Left ventricle myocardium superior (tissue), 1 donor: ENCODE results near the gene ITGB5. TPM values are rescaled to one million over a fixed set of nuclear protein-coding genes. Genes with fewer than 3 reads are reported as not detected.

Source experiments
- ATAC-seq: fragments of 200-7000 bp; cut with Tn5 transposase; one replicate; pipeline ENCODE4 v1.9.1; 2020; ENCODE audit warnings: mild to moderate bottlenecking, moderate library complexity
- DNase-seq: peaks from one replicate; pipeline ENCODE4 v3.0.0-alpha.2; 2020
- intact Hi-C: fragments of 100-400 bp; cut with micrococcal nuclease; formaldehyde crosslinking; loops from one replicate; pipeline ENCODE4 v1.11.0; 2022
- long read RNA-seq: library from polyadenylated mRNA; unstranded; transcript quantifications from one replicate; pipeline ENCODE4 v2.0.0, GENCODE V29; 2021
- total RNA-seq: library from RNA; stranded (reverse); fragmentation: NEBNext Ultra II Directional; extraction: Animal tissue kit (Norgen Biotek cat#: 25700); gene quantifications from one replicate; pipeline ENCODE4 v1.2.1, GENCODE V29; 2021
- donor health status: DM: no; HTN: yes; CAD: no; lungs with severe emphysema.

ITGB5 gene, protein sequence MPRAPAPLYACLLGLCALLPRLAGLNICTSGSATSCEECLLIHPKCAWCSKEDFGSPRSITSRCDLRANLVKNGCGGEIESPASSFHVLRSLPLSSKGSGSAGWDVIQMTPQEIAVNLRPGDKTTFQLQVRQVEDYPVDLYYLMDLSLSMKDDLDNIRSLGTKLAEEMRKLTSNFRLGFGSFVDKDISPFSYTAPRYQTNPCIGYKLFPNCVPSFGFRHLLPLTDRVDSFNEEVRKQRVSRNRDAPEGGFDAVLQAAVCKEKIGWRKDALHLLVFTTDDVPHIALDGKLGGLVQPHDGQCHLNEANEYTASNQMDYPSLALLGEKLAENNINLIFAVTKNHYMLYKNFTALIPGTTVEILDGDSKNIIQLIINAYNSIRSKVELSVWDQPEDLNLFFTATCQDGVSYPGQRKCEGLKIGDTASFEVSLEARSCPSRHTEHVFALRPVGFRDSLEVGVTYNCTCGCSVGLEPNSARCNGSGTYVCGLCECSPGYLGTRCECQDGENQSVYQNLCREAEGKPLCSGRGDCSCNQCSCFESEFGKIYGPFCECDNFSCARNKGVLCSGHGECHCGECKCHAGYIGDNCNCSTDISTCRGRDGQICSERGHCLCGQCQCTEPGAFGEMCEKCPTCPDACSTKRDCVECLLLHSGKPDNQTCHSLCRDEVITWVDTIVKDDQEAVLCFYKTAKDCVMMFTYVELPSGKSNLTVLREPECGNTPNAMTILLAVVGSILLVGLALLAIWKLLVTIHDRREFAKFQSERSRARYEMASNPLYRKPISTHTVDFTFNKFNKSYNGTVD
- 109 TPM for total RNA-seq
- long read RNA-seq, full-length matches to known transcripts = 247 of 329 reads
- long read RNA-seq, partial matches to known transcripts = 42 of 329 reads
- long read RNA-seq, other reads (novel, unspliced or antisense) = 40 of 329 reads

DNA sequence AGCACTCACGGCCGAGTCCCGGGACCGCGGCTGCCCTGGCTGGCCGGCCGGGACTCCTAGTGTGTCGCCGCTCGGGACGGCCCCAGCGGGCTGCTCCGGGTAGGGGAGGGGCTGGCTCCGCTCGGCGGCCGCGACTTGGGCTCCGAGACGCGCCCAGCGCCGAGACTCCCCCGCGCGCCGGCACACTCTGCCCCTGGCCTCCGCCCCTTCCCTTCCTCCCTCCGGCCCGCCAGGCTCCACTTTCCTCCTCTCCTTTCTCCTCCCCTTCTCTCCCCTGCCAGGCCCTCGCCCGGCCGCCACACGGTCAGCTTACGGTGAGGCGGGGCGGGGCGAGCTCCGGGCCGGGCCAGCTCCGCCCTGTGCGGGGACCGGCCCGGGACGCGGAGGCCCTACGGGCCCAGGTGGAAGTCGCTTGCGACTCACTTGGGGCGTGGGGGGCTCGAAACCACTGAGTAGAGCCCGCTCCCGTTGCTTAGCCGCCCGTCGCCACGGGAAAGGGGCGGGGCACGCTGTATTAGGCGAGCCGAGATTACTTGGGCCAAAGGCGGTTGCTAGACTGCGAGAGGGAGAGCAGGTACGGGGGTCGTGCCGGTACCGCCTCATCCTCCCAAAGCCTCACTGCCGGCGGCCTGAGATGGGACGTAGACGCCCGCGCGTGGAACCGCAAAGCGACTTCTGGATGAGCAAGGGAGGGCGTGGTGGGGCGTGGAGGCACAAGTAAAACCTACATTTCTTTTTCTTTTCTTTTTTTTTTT is at the start of gene ITGB5:
ITGB5 (minus strand) TSS at position 189 of the 755 bp plus-strand sequence. CDS start 365 bp downstream, outside the sequence.
- DNase-seq = peak; percentile 90
- peak; percentile 93 for ATAC-seq
- intact Hi-C loops = loop anchor here (5.0 kb wide), 1 partner anchor 115 kb away; no protein-coding TSS in a partner anchor

DNA sequence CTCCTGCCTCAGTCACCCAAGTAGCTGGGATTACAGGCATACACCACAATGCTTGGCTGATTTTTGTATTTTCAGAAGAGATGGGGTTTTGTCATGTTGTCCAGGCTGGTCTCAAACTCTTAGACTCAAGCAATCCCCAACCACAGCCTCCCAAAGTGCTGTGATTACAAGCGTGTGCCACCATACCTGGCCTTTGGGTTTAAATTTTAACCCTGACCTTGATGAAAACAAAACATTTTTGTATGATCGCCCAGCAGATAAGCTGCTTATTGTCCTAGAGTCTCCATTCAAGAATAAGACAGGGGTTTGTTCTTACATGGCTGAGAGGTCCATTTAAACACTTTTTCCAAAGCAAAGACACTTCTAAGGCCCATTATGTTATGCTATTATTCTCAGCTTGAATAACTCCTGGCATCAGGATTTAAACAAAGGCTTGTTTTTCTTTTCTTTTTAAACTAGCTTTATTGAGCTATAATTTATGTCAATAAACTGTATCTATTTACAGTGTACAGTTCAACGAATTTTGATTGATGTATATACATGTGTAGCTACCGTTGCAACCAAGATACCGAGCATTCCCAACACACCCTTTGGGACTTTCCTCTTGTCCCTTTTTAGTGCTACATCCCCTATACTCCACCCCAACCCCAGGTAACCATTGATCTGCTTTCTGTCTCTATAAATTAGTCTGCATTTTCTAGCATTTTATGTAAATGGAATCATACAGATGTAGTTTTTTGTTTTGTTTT is 48.8 kb upstream of the ITGB5 start:
- DNase-seq (no peak), ATAC-seq (no peak)
- intact Hi-C loops = no loop called here

DNA sequence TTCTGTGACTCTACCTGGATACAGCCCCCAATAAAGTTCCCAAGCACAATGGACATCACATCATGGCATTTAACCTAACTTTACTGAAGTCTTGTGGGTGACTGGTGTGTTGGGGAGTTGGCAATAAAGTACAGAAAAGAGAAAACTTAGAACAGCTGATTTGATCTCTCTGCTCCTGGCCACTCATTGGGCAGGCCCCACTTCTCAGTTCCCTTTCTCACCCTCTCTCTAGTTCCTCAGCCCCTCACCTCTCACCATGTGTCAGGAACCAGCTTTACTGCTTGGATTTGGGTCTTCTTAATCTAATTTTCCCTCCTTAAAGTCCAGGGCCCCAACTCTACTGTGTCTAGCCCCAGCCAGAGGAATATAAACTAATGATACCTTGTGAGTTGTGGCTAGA is 48.1 kb upstream of the ITGB5 start:
- no peak for ATAC-seq
- intact Hi-C loops = no loop called here
- DNase-seq = no peak

DNA sequence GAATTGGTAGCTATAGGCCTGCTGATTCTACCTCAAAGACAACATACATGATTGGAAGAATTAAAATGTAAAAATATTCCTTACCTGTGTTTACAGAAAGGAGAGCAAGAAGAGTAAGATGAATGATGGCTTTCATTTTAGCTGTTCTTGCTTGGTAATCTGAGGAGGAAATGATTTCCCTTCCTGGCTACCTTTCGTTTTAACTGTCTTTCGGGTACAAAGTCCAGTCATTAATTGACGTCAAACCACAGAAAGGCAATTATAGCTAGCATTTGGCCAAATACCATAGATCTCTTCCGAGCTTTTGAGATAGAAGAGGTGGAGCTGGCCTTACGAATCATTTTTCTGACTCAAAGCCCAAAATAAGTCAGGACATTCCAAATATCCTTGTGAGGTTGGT is 47.4 kb upstream of the ITGB5 start, which contains the start of gene MUC13:
MUC13 (minus strand) TSS at position 175 of the 400 bp plus-strand sequence; CDS start at position 136, 39 bp downstream.
- DNase-seq = no peak
- intact Hi-C loops = no loop called here

DNA sequence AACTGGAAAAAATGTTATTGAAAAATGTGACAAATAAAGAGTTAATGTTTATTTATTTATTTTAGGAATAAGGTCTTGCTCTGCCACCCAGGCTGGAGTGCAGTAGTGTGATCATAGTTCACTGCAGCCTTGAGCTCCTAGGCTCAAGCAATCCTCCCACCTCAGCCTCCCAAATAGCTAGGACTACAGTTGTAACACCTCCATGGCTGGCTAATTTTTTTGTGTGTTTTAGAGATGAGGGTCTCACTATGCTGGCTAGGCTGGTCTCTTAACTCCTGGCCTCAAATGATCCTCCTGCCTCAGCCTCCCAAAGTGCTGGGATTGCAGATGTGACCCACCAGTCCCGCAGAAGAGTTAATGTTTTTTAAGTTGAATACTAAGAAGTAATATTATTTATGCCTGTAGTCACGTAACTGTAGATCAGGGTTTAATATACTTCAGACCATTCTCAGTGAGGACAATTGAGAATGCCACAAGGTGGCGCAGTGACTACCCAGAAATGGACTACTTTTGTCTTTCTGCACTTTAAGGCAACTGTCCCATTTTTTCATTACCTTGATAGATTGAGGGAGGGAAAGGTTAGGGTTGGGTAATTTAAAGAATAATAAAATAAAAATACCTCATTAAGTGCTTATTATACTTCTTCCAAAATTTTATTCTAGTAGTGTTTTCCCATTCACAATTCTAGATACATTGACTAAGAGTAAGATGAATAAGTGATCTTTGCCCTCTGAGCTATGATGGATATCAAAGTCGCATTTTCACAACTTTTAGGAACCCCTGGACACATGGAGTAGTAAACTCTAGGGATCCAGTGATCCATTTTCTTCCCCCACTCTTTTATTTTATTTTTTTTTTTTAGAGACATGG is 41.4 kb upstream of the ITGB5 start:
- intact Hi-C loops = loop anchor here (10.0 kb wide), 1 partner anchor 656 kb away; no protein-coding TSS in a partner anchor
- ATAC-seq = peak; percentile 69
- DNase-seq = peak; percentile 52

More for the DNA sequence above, 47.4 kb upstream of the ITGB5 start, which contains the start of gene MUC13:
- no peak for ATAC-seq

DNA sequence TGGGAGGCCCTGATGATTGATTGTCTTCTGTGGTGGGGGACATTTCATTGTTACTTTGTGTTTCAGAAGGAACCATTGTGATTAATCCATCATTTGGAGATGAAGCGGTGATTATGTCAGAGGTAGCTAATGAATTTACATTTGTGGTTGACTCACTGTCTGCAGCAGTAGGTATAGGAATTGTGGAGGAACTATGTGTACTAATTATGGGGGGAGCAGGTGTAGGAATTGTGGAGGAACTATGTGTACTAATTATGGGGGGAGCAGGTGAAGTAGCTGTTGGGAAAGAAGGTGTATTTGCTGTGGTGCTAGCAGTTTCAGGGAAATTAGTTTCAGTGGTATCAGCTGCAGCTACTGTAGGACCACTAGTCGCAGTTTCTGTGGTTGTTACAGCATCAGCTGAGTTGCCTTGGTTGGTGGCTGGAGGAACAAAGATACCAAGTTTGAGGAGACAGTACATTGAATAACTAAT is 40.4 kb upstream of the ITGB5 start:
- no peak for ATAC-seq
- intact Hi-C loops = loop anchor here (10.0 kb wide), 1 partner anchor 657 kb away; no protein-coding TSS in a partner anchor
- no peak for DNase-seq

DNA sequence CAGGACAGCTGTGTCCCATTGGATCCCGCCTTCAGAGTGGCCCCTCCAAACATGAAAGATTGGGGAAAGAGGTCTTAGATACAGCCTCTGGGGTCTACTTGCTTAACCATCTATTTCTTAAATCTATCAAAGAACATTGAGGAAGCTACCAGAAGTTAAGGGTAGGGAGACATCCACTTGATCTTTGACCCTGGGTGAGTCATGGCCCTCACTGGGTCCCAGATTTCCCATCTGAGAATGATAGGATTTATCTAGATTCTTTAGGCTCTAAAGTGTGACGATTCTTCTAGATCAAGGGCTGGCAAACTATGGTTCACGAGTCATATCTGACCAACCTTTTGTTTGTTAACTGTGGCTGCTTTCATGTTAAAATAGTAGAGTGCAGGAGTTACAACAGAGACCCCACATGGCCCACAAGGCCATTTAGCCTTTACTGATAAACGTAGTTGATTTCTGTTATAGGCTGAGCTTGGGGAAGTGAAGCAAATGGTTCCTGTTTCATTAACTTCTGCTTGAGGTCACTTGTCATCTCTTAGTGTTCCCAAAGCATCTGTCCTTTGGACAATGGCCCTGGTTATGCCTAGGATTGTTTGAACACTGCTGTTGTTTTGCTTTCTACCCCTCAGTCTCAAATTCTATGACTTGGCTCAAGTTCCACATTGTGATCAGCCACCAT is 39.4 kb upstream of the ITGB5 start:
- ATAC-seq (no peak), DNase-seq (no peak)
- intact Hi-C loops = loop anchor here (10.0 kb wide), 1 partner anchor 658 kb away; no protein-coding TSS in a partner anchor

DNA sequence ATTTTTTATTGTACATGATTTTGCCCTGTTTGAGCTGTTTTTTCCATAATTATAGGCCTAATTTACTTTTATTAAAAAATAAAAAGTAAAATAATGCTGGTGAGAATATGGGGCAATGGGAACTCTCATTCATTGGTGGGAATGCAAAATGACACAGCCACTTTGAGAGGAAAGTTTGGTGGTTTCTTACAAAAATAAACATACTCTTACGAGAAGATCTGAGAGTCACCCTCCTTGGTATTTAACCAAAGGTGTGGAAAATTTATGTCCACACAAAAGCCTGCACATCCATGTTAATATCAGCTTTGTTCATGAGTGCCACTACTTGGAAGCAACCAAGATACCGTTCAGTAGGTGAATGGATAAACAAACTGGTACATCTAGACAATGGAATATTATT is 37.6 kb upstream of the ITGB5 start:
- intact Hi-C loops = loop anchor here (2.0 to 10.0 kb wide), 2 partner anchors 244 to 660 kb away; no protein-coding TSS in a partner anchor
- ATAC-seq (no peak), DNase-seq (no peak)

DNA sequence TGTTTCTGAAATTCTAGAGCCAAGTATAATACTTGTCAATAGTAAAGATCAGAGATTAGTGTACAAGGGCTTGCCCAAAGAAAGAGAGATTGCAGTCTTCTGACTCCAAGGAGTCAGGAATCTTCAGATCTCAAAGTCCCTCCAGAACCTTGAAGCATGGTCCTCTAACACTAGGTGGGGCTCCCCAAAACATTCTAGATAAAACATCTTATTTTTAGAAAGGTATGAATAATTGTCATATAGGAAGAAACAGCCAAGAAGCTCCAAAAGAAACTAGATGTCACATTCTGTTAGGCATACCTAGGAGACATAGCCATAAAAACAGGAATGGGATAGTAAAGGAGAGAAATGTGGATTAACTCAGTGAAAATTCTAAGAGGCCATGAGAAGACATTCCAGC is 36.7 kb upstream of the ITGB5 start:
- no peak for DNase-seq
- ATAC-seq = no peak
- intact Hi-C loops = loop anchor here (2.0 to 10.0 kb wide), 2 partner anchors 245 to 661 kb away; no protein-coding TSS in a partner anchor

DNA sequence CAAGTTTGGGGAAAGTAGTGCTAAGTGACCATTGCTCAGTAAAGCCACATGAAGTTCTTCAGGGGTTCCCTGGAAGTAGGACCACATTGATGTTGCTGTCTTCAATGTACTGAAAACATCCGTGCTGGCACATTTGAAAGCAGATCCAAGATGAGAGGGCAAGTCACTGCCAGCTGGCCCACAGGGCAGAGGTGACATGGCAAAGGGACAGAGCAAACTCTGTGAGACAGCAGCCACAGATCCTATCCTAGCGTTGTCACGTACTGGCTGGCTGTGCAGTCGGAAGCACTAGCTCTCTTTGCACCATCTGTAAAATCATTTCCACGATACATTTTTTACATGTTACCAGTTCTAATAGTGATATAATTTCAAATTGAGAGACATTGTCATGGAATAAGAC is 33.6 kb upstream of the ITGB5 start:
- intact Hi-C loops = loop anchor here (10.0 kb wide), 1 partner anchor 664 kb away; no protein-coding TSS in a partner anchor
- ATAC-seq (peak; percentile 84), DNase-seq (peak; percentile 47)

DNA sequence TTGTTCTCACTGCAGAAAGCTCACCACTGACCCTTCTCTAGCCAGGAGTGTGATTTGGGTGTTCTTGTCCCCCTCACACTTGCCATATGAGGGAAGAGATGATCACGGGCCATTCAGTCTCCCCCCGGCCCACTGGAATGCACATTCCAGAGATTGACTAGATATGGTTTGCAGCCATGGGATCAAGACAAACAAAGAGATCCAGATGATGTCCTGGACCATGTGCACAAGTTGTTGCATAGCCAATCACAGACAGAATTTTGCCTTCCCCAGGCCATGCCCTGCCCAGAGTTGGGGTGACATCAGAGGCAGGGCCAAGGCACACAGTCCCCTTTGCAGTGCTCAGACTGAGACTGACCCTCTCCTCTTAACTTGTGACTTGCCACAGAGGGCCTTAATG is 32.6 kb upstream of the ITGB5 start:
- intact Hi-C loops = loop anchor here (10.0 kb wide), 1 partner anchor 665 kb away; no protein-coding TSS in a partner anchor
- no peak for DNase-seq
- ATAC-seq = no peak

DNA sequence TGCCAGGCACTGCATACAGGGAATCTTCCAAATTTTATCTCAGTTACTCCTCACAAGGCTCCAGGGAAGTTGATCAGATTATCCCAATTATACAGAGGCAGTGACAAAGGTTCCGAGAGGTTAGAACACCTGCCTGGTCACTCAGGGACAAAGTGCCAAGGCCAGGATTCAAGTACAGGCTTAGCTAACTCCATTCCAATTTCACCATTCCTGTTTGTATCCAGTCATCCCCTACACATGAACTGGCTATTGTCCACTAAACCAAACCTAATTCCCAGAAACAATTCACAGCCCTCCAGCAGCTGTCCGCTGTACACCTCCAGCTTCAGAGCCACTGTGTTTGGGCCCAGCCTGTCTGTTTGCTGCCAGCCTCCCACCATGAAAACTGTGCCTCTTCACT is 31.4 kb upstream of the ITGB5 start:
- no peak for DNase-seq
- intact Hi-C loops = no loop called here
- no peak for ATAC-seq

DNA sequence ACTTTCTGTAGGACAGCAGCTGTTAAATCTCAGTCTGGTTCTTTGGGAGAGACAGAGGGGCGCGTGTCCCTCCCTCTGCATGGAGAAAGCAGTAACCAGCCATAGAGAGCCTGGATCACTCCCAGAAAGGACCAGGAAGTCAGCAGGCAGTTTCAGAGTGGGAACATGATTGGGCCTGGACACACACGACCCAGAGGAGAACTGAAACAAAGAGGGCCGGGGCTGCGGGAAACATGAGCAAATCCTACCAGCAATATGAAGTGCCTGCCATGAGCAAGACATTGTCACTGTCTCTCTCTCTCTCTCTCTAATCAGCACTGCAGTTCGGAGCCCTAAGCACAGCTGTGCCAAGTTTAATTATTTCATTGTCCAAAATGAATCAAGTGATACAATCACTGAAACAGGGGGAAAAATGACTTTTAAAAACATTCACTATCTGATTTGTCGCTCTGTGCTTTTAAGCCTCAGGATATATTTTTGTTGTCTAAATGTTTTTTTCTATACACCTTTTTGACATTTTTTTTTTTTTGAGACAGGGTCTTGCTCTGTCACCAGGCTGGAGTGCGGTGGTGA is 29.8 kb upstream of the ITGB5 start:
- intact Hi-C loops = no loop called here
- ATAC-seq (peak; percentile 63), DNase-seq (no peak)

DNA sequence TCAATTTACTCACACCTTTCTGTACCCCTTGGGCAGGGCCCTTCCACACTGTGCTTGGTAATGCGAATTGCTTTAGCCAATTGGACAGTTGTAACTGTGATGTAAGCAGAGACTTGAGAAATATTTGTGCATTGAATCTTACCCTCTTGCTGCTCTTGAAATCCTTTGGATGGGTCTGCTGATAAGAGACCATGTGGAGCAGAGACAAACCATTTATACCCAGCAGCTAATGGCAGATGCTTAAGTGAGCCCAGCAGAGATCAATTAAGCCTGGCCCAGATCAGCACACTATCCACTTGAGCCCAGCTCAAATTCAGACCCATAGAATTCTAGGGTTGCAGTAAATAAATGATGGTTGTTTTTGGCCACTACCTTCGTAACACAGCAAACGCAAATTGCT is 28.1 kb upstream of the ITGB5 start:
- no peak for DNase-seq
- no peak for ATAC-seq
- intact Hi-C loops = no loop called here

DNA sequence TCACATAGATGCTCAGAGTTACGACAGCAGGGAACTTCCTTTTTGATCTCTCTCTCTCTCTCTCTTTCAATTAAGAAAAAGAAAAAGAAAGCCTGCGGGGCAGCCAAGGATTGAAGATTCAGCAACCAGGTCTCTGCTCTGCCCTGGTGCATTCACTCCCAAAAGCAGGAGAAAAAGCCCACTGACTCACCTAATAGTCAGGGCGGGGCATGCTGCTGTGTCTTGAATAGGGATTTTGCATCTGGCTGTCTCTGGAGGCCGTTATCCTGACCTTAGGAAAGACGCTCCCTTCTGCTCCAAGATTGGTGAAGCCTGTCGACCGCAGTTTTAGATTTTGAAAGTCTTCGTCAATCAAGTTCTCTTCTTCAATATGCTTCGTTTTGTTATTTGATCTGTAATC is 20.8 kb upstream of the ITGB5 start:
- ATAC-seq = no peak
- intact Hi-C loops = no loop called here

DNA sequence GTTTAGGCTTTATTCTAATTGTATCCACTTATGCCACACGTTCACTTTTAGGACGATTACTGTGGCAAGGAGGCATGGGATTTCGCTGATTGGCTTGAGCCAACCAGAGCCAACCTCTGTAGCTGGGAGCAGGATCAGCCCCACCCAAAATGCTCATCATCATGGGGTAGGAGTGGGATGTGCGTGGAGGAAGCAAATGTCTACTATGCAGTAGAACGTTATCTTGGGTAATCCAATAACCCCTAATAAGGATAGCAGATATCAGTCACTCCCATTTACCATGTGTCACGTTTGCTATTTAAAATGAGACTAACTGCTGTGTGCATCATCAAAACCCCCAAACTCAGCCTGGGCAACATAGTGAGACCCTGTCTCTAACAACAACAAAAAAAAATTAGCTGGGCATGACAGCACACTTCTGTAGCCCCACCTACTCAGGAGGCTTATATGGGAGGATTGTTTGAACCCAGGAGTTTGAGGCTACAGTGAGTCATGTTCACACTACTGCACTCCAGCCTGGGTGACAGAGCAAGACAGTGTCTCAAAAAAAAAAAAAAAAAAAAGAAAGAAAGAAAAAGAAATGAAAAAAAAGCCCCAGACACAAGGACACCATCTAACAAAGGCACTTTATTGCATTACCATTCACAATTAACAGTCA is 17.8 kb upstream of the ITGB5 start:
- intact Hi-C loops = no loop called here
- DNase-seq (no peak), ATAC-seq (no peak)

More for the DNA sequence above, 20.8 kb upstream of the ITGB5 start:
- DNase-seq = no peak
